Medulla oblongata (tissue), 1 donor: ENCODE data around the gene DOCK2.

Experiments used
- DNase-seq: peaks from one replicate; pipeline ENCODE4 v3.0.0-alpha.2; 2015; ENCODE audit errors: extremely low spot score

Gene DOCK2

GRCh38 chr5:170120576-170120975 is 483.5 kb downstream of the DOCK2 start:
- no peak for DNase-seq

GRCh38 chr5:170121321-170121720 is 484.2 kb downstream of the DOCK2 start:
- DNase-seq = no peak

GRCh38 chr5:170126061-170126460 is 489.0 kb downstream of the DOCK2 start:
- no peak for DNase-seq

- DNase-seq = no peak
Measured at GRCh38 chr5:170126626-170127025, 489.6 kb downstream of the DOCK2 start.

GRCh38 chr5:170131235-170131634 is 494.2 kb downstream of the DOCK2 start:
- no peak for DNase-seq

GRCh38 chr5:170132269-170132975 is 495.3 kb downstream of the DOCK2 start:
- no peak for DNase-seq
